NB4 (cell line): ENCODE results near the gene ZNF783.

Experiments
- MAX ChIP-seq: IDR thresholded peaks from 2 replicates; pipeline ENCODE4 v1.6.1; 2011; ENCODE audit warnings: low read depth, low read length
- MYC ChIP-seq: IDR thresholded peaks from 2 replicates; pipeline ENCODE4 v1.6.1; 2011; ENCODE audit warnings: low read depth, low read length
- POLR2A ChIP-seq: IDR thresholded peaks from 2 replicates; pipeline ENCODE4 v1.6.1; 2011; ENCODE audit warnings: mild to moderate bottlenecking; ENCODE audit not compliant: insufficient read length; ENCODE audit errors: extremely low read depth

- no peak for TF ChIP-seq MYC
- TF ChIP-seq MAX: no peak
- no peak for TF ChIP-seq POLR2A
Measured at GRCh38 chr7:149218469-149219420, 43.3 kb upstream of the ZNF783 start.
